Skeletal muscle satellite cell (primary cell): ENCODE results near the gene ADIPOR2.

ENCODE experiments used
- H3K27me3 ChIP-seq: 2 replicates; pipeline ENCODE4 v1.7.0; 2013; ENCODE audit warnings: low read length; ENCODE audit not compliant: control insufficient read depth, insufficient read depth
- H3K36me3 ChIP-seq: 2 replicates; pipeline ENCODE4 v1.7.0; 2013; ENCODE audit warnings: mild to moderate bottlenecking, control low read depth, low read length; ENCODE audit not compliant: insufficient read depth
- H3K4me1 ChIP-seq: 2 replicates; pipeline ENCODE4 v1.7.0; 2013; ENCODE audit warnings: low read length; ENCODE audit not compliant: control insufficient read depth, insufficient read depth
- H3K4me2 ChIP-seq: 2 replicates; pipeline ENCODE4 v1.7.0; 2013; ENCODE audit warnings: mild to moderate bottlenecking, low read length
- H3K4me3 ChIP-seq: 2 replicates; pipeline ENCODE4 v1.7.0; 2013; ENCODE audit warnings: low read length
- H3K9ac ChIP-seq: 2 replicates; pipeline ENCODE4 v1.7.0; 2013; ENCODE audit warnings: mild to moderate bottlenecking, low read depth, low read length, moderate library complexity
- H3K9me3 ChIP-seq: replicated peaks from 2 replicates; pipeline ENCODE4 v1.7.0; 2013; ENCODE audit warnings: mild to moderate bottlenecking, control low read depth, low read length

ADIPOR2 gene

GRCh38 chr12:1826867-1827705 lies 136.2 kb downstream of the ADIPOR2 start:
- H3K4me2 ChIP-seq: no peak overlapping the region
- no peak overlapping the region for H3K9ac ChIP-seq
- H3K36me3 ChIP-seq: no peaks in the 10 kb centered on the region
- H3K9me3 ChIP-seq: no peaks in the 10 kb centered on the region
- H3K27me3 ChIP-seq: peaks cover 66% of the 10 kb centered on the region
- H3K4me1 ChIP-seq: no peaks in the 10 kb centered on the region
- no peak overlapping the region for H3K4me3 ChIP-seq

GRCh38 chr12:1827826-1828805 lies 137.2 kb downstream of the ADIPOR2 start:
- no peaks in the 10 kb centered on the region for H3K36me3 ChIP-seq
- no peaks in the 10 kb centered on the region for H3K4me1 ChIP-seq
- H3K9me3 ChIP-seq: no peaks in the 10 kb centered on the region
- no peak overlapping the region for H3K4me2 ChIP-seq
- H3K9ac ChIP-seq: no peak overlapping the region
- H3K4me3 ChIP-seq: no peak overlapping the region
- peaks cover 66% of the 10 kb centered on the region for H3K27me3 ChIP-seq

- H3K4me2 ChIP-seq: no peak overlapping the region
- H3K9ac ChIP-seq: no peak overlapping the region
- peaks cover 66% of the 10 kb centered on the region for H3K27me3 ChIP-seq
- no peaks in the 10 kb centered on the region for H3K4me1 ChIP-seq
- no peak overlapping the region for H3K4me3 ChIP-seq
- no peaks in the 10 kb centered on the region for H3K9me3 ChIP-seq
- no peaks in the 10 kb centered on the region for H3K36me3 ChIP-seq
These were observed 138.0 kb downstream of the ADIPOR2 start for GRCh38 chr12:1828856-1829255.

GRCh38 chr12:1829306-1829900 lies 138.5 kb downstream of the ADIPOR2 start:
- Histone ChIP-seq H3K4me3 (no peak overlapping the region), H3K4me2 (no peak overlapping the region), H3K9ac (no peak overlapping the region), H3K9me3 (no peaks in the 10 kb centered on the region), H3K4me1 (no peaks in the 10 kb centered on the region), H3K36me3 (no peaks in the 10 kb centered on the region), H3K27me3 (peaks cover 66% of the 10 kb centered on the region)

GRCh38 chr12:1830401-1830845 lies 139.6 kb downstream of the ADIPOR2 start:
- Histone ChIP-seq H3K9ac (no peak overlapping the region), H3K4me1 (no peaks in the 10 kb centered on the region), H3K27me3 (peaks cover 60% of the 10 kb centered on the region), H3K4me3 (no peak overlapping the region), H3K36me3 (no peaks in the 10 kb centered on the region), H3K4me2 (no peak overlapping the region), H3K9me3 (no peaks in the 10 kb centered on the region)

GRCh38 chr12:1830981-1831963 lies 140.4 kb downstream of the ADIPOR2 start:
- Histone ChIP-seq H3K9me3 (no peaks in the 10 kb centered on the region), H3K27me3 (peaks cover 55% of the 10 kb centered on the region), H3K9ac (no peak overlapping the region), H3K4me1 (no peaks in the 10 kb centered on the region), H3K36me3 (no peaks in the 10 kb centered on the region), H3K4me2 (no peak overlapping the region), H3K4me3 (no peak overlapping the region)

GRCh38 chr12:1832801-1833595 lies 142.1 kb downstream of the ADIPOR2 start:
- Histone ChIP-seq H3K4me2 (no peak overlapping the region), H3K4me3 (no peak overlapping the region), H3K27me3 (peaks cover 50% of the 10 kb centered on the region), H3K36me3 (no peaks in the 10 kb centered on the region), H3K9me3 (no peaks in the 10 kb centered on the region), H3K9ac (no peak overlapping the region), H3K4me1 (peaks cover 8% of the 10 kb centered on the region)

- no peaks in the 10 kb centered on the region for H3K36me3 ChIP-seq
- no peaks in the 10 kb centered on the region for H3K9me3 ChIP-seq
- H3K4me2 ChIP-seq: no peak overlapping the region
- H3K4me1 ChIP-seq: peaks cover 11% of the 10 kb centered on the region
- peaks cover 47% of the 10 kb centered on the region for H3K27me3 ChIP-seq
- H3K4me3 ChIP-seq: no peak overlapping the region
- no peak overlapping the region for H3K9ac ChIP-seq
These were observed 142.7 kb downstream of the ADIPOR2 start for GRCh38 chr12:1833596-1834028.

- Histone ChIP-seq H3K4me2 (no peak overlapping the region), H3K36me3 (no peaks in the 10 kb centered on the region), H3K4me1 (peaks cover 11% of the 10 kb centered on the region), H3K27me3 (peaks cover 48% of the 10 kb centered on the region), H3K9ac (no peak overlapping the region), H3K4me3 (no peak overlapping the region), H3K9me3 (no peaks in the 10 kb centered on the region)
These were observed 143.5 kb downstream of the ADIPOR2 start for GRCh38 chr12:1834186-1834925.
